Hepatocyte (in vitro differentiated cells): Measurements from ENCODE around the gene ELAVL4. TPM values are rescaled to one million over a fixed set of nuclear protein-coding genes. Genes with fewer than 3 reads are reported as not detected.

ENCODE experiments used
- DNase-seq: peaks from one replicate; pipeline ENCODE4 v3.0.0-alpha.2; 2016; ENCODE audit warnings: low spot score
- H2AFZ ChIP-seq: fragments of 200-600 bp; sonication (generic); 2 replicates; pipeline ENCODE4 v1.6.0; 2016; ENCODE audit warnings: antibody characterized with exemption, mild to moderate bottlenecking
- H3K27ac ChIP-seq: fragments of 200-600 bp; sonication (generic); 2 replicates; pipeline ENCODE4 v1.5.1; 2016; ENCODE audit warnings: mild to moderate bottlenecking
- H3K27me3 ChIP-seq: fragments of 200-600 bp; sonication (generic); 2 replicates; pipeline ENCODE4 v1.6.1; 2016
- H3K36me3 ChIP-seq: fragments of 200-600 bp; sonication (generic); replicated peaks from 2 replicates; pipeline ENCODE4 v1.5.1; 2016; ENCODE audit warnings: low read depth; ENCODE audit not compliant: insufficient read depth
- H3K4me1 ChIP-seq: fragments of 200-600 bp; sonication (generic); 2 replicates; pipeline ENCODE4 v1.5.1; 2016; ENCODE audit warnings: mild to moderate bottlenecking, moderate library complexity; ENCODE audit not compliant: insufficient read depth
- H3K4me2 ChIP-seq: fragments of 200-600 bp; sonication (generic); 2 replicates; pipeline ENCODE4 v1.6.0; 2016
- H3K4me3 ChIP-seq: fragments of 200-600 bp; sonication (generic); 2 replicates; pipeline ENCODE4 v1.5.1; 2016; ENCODE audit warnings: mild to moderate bottlenecking
- H3K79me2 ChIP-seq: fragments of 200-600 bp; sonication (generic); 2 replicates; pipeline ENCODE4 v1.6.0; 2017; ENCODE audit warnings: mild to moderate bottlenecking
- H3K9me2 ChIP-seq: fragments of 200-600 bp; sonication (generic); replicated peaks from 2 replicates; pipeline ENCODE4 v1.6.0; 2017; ENCODE audit warnings: mild to moderate bottlenecking; ENCODE audit not compliant: insufficient read depth
- H3K9me3 ChIP-seq: fragments of 200-600 bp; sonication (generic); 2 replicates; pipeline ENCODE4 v1.5.1; 2016; ENCODE audit warnings: low read depth, mild to moderate bottlenecking
- H4K20me1 ChIP-seq: fragments of 200-600 bp; sonication (generic); 2 replicates; pipeline ENCODE4 v1.6.0; 2016; ENCODE audit warnings: mild to moderate bottlenecking; ENCODE audit not compliant: insufficient read depth, poor library complexity, severe bottlenecking
- EZH2 ChIP-seq: fragments of 200-600 bp; sonication (generic); IDR thresholded peaks from 2 replicates; pipeline ENCODE4 v1.6.1; 2016; ENCODE audit warnings: antibody characterized with exemption, mild to moderate bottlenecking, borderline replicate concordance
- EZH2phosphoT487 ChIP-seq: fragments of 200-600 bp; sonication (generic); IDR thresholded peaks from one replicate; pipeline ENCODE4 v1.6.1; 2018; ENCODE audit warnings: antibody characterized with exemption, mild to moderate bottlenecking, low read depth, moderate library complexity; ENCODE audit not compliant: unreplicated experiment, severe bottlenecking
- WGBS: methylation state at CpG from one replicate; pipeline ENCODE4 v1.1.6; 2016; ENCODE audit warnings: low lambda C conversion rate; ENCODE audit errors: missing lambda C conversion rate; 5-methylcytosine and 5-hydroxymethylcytosine counted together
- polyA plus RNA-seq: library from polyadenylated mRNA; unstranded; fragments of >200 nt; fragmentation: Nextera tagmentation; extraction: Ambion mirVana; gene quantifications from 2 replicates; pipeline ENCODE4 v1.2.1, GENCODE V29; 2016
- total RNA-seq: library from RNA; depleted of rRNA; stranded (reverse); fragments of >200 nt; gene quantifications from 2 replicates; pipeline ENCODE4 v1.2.3, GENCODE V29; 2014
- TF ChIP-seq, protein P1 (sequence below): fragments of 200-600 bp; sonication (generic); IDR thresholded peaks from 2 replicates; pipeline ENCODE4 v1.5.1; 2016; ENCODE audit warnings: antibody characterized with exemption, mild to moderate bottlenecking; ENCODE audit not compliant: poor library complexity

ELAVL4 gene
- total and polyA plus RNA-seq, 2 experiments from 2014 or later, result 0.07 to 0.08 TPM

DNA sequence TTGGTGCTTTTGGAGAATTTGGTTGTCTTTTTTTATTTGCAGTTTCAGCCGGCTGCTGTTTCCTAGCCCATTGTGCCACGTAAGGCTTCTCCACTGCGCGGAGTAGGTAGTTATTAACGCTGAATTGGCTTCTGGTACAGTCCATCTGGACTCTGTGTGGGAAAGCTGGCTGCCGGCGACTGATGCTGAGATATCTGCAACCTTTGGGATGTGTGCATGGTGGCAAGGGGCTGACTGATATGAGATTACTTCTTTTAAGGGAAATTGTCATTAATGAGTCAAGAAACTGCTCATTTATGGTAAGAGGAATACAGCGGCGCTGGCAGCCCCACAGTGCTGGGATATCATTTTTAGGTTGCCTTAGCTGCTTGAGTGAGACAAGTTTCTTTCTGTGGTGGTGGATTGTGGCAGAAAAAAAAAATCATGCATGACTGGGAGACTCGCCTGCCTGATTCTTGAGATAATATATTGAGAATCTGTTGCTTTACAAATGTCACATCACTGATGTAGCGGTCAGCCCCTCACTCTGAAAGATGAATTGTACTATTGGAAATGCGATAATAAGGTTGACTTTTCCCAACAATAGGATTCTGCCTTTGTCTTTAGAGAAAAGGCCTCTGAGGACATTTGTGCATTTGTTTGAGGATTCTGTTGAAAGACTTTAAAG, 2.5 kb upstream of the ELAVL4 start:
- H3K79me2 ChIP-seq, result no peaks in the 10 kb centered on the region
- no peak overlapping the region for H3K4me3 ChIP-seq
- H3K36me3 ChIP-seq, result no peaks in the 10 kb centered on the region
- DNase-seq, result no peak
- no peak overlapping the region for H3K4me2 ChIP-seq
- H3K4me1 ChIP-seq, result no peaks in the 10 kb centered on the region
- TF ChIP-seq EZH2phosphoT487, result no peak
- no peak for TF ChIP-seq EZH2
- TF ChIP-seq, protein P1, sequence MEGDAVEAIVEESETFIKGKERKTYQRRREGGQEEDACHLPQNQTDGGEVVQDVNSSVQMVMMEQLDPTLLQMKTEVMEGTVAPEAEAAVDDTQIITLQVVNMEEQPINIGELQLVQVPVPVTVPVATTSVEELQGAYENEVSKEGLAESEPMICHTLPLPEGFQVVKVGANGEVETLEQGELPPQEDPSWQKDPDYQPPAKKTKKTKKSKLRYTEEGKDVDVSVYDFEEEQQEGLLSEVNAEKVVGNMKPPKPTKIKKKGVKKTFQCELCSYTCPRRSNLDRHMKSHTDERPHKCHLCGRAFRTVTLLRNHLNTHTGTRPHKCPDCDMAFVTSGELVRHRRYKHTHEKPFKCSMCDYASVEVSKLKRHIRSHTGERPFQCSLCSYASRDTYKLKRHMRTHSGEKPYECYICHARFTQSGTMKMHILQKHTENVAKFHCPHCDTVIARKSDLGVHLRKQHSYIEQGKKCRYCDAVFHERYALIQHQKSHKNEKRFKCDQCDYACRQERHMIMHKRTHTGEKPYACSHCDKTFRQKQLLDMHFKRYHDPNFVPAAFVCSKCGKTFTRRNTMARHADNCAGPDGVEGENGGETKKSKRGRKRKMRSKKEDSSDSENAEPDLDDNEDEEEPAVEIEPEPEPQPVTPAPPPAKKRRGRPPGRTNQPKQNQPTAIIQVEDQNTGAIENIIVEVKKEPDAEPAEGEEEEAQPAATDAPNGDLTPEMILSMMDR, result no peak
- no peak overlapping the region for H3K27ac ChIP-seq
- no peaks in the 10 kb centered on the region for H3K9me3 ChIP-seq
- H3K9me2 ChIP-seq, result no peaks in the 10 kb centered on the region
- H3K27me3 ChIP-seq, result no peaks in the 10 kb centered on the region
- H4K20me1 ChIP-seq, result no peaks in the 10 kb centered on the region
- WGBS, result 83% methylated on average over 12 of the region's 12 CpGs
- no peak overlapping the region for H2AFZ ChIP-seq

DNA sequence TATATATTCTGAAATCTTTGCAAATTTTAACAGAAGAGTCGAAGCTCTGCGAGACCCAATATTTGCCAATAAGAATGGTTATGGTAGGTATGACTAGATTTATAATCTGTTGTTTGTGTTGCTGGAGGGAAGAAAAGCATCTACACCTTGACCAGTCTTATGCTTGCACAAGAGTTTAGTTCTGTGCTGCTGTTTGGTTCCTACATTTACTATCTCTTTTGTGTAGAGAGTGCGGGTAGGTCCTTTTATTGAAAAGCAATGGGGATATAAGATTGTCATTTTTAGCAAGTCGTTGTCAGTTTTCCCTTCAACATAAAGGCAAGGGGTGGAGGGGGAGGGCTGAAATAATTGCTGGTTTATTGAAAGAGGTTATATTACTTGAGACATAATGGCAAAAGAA, 396 bp downstream of the ELAVL4 start:
- Histone ChIP-seq H3K27me3 (no peaks in the 10 kb centered on the region), H4K20me1 (no peaks in the 10 kb centered on the region), H3K4me1 (no peaks in the 10 kb centered on the region), H3K27ac (no peak overlapping the region), H3K36me3 (no peaks in the 10 kb centered on the region), H3K4me2 (no peak overlapping the region), H3K79me2 (no peaks in the 10 kb centered on the region), H2AFZ (no peak overlapping the region), H3K4me3 (no peak overlapping the region), H3K9me3 (no peaks in the 10 kb centered on the region), H3K9me2 (no peaks in the 10 kb centered on the region)
- no peak for TF ChIP-seq EZH2
- no peak for TF ChIP-seq EZH2phosphoT487
- TF ChIP-seq, protein P1, result no peak
- 88% methylated on average over 4 of the region's 4 CpGs for WGBS
- DNase-seq, result no peak

DNA sequence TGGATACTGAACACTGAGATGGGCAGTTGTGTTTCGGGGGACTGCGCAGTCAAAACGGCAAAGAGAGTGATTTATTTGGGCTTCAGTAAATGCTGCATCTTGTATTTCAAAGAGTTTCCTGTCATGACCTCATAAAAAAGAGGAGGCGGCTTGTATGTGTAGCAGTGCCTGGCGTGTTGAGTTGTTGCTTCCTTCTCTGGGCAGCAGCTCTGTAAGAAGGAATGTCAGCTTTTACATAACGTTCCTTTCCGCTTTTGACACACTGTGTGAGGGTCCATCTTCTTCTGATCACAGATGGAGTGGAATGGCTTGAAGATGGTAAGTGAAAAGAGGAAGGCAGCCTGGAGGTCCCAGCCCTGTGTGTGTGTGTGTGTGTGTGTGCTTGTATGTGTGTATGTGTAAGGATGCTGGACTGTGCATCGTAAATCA, 941 bp downstream of the ELAVL4 start:
- Histone ChIP-seq H3K27ac (no peak overlapping the region), H3K4me1 (no peaks in the 10 kb centered on the region)

More for the DNA sequence above, 941 bp downstream of the ELAVL4 start:
- Histone ChIP-seq H4K20me1 (no peaks in the 10 kb centered on the region), H2AFZ (no peak overlapping the region), H3K27me3 (no peaks in the 10 kb centered on the region), H3K36me3 (no peaks in the 10 kb centered on the region), H3K9me2 (no peaks in the 10 kb centered on the region), H3K4me3 (no peak overlapping the region), H3K9me3 (no peaks in the 10 kb centered on the region), H3K79me2 (no peaks in the 10 kb centered on the region), H3K4me2 (no peak overlapping the region)
- WGBS, result 72% methylated on average over 8 of the region's 8 CpGs
- no peak for DNase-seq
- TF ChIP-seq EZH2phosphoT487 (no peak), EZH2 (no peak)
- TF ChIP-seq, protein P1, result no peak
